B cell (primary cell): ENCODE results near the gene CLEC11A. TPM values are rescaled to one million over a fixed set of nuclear protein-coding genes. Genes with fewer than 3 reads are reported as not detected.

Experiments used
- ATAC-seq: fragments of 200-7000 bp; cut with Tn5 transposase; one replicate; pipeline ENCODE4 v1.10.0; 2021; ENCODE audit warnings: low read depth, mild to moderate bottlenecking, moderate number of reproducible peaks, moderate library complexity
- CTCF ChIA-PET: fragments of 350-600 bp; sonication (Branson Sonifier 250); formaldehyde crosslinking; loops from one replicate; lab custom pipeline; 2021; ENCODE audit warnings: antibody characterized with exemption, inconsistent platforms; lab: Charles Lee
- POLR2A ChIA-PET: fragments of 350-600 bp; sonication (Branson Sonifier 250); formaldehyde crosslinking; loops from one replicate; lab custom pipeline; 2021; ENCODE audit warnings: antibody characterized with exemption; lab: Charles Lee
- DNase-seq: peaks from one replicate; pipeline ENCODE4 v3.0.0; 2013
- H2AFZ ChIP-seq: 2 replicates; pipeline ENCODE4 v1.6.1; 2012; ENCODE audit warnings: mild to moderate bottlenecking, low read depth, low read length; ENCODE audit not compliant: insufficient read depth, poor library complexity, severe bottlenecking
- H3K27ac ChIP-seq, 2 donors: 1 replicate in 1 of 2; 2 replicates in 1 of 2; pipeline ENCODE4 v1.5.1; 2012 to 2013; ENCODE audit warnings: low read length in 2 of 2, mild to moderate bottlenecking in 2 of 2, moderate library complexity in 1 of 2
- H3K27me3 ChIP-seq, 4 experiments: fragments of 200-600 bp in 1 of 4; sonication (generic) in 1 of 4; replicated peaks in 1 of 4; 1 replicate in 2 of 4; 2 replicates in 2 of 4; pipeline versions ENCODE4 v1.6.1 to v1.7.0; 2013 to 2016; ENCODE audit warnings: low read length in 3 of 4, mild to moderate bottlenecking in 2 of 4, mixed read lengths in 1 of 4, moderate library complexity in 1 of 4; ENCODE audit not compliant: insufficient read depth in 4 of 4, control insufficient read depth in 3 of 4; ENCODE audit errors: control extremely low read depth in 1 of 4
- H3K36me3 ChIP-seq, 2 experiments: replicated peaks in 1 of 2; 1 replicate in 1 of 2; 2 replicates in 1 of 2; pipeline versions ENCODE4 v1.6.1 to v1.7.1; 2013; ENCODE audit warnings: low read length in 1 of 2; ENCODE audit not compliant: insufficient read depth in 2 of 2, control insufficient read depth in 1 of 2; ENCODE audit errors: control extremely low read depth in 1 of 2, extremely low read depth in 1 of 2
- H3K4me1 ChIP-seq, 2 donors: fragments of 200-600 bp in 1 of 2; sonication (generic) in 1 of 2; 1 replicate in 1 of 2; 2 replicates in 1 of 2; pipeline versions ENCODE4 v1.5.1 to v1.6.1; 2013 to 2017; ENCODE audit warnings: low read length in 2 of 2; ENCODE audit not compliant: control insufficient read depth in 2 of 2, insufficient read depth in 2 of 2
- H3K4me2 ChIP-seq: replicated peaks from 2 replicates; pipeline ENCODE3; 2012; ENCODE audit warnings: mild to moderate bottlenecking, low read depth, low read length; ENCODE audit not compliant: poor library complexity, severe bottlenecking
- H3K4me3 ChIP-seq, 5 experiments: fragments of 200-600 bp in 1 of 5; sonication (generic) in 1 of 5; 1 replicate in 3 of 5; 2 replicates in 2 of 5; pipeline versions ENCODE4 v1.5.1 to v1.7.0; 2011 to 2016; ENCODE audit warnings: low read length in 4 of 5, mild to moderate bottlenecking in 4 of 5, low read depth in 2 of 5, control low read depth in 1 of 5, moderate library complexity in 1 of 5; ENCODE audit not compliant: insufficient read depth in 1 of 5; ENCODE audit errors: control extremely low read depth in 1 of 5, extremely low read depth in 1 of 5
- H3K79me2 ChIP-seq: fragments of 200-600 bp; sonication (generic); one replicate; pipeline ENCODE4 v1.6.0; 2016; ENCODE audit warnings: low read length; ENCODE audit not compliant: control insufficient read depth, insufficient read depth
- H3K9ac ChIP-seq: fragments of 200-600 bp; sonication (generic); 2 replicates; pipeline ENCODE4 v1.6.1; 2017; ENCODE audit warnings: mild to moderate bottlenecking, low read length, moderate library complexity
- H3K9me3 ChIP-seq, 3 donors: one replicate each; pipeline versions ENCODE4 v1.6.1 to v1.7.1; 2013; ENCODE audit warnings: low read length in 2 of 3; ENCODE audit not compliant: control insufficient read depth in 2 of 3, insufficient read depth in 1 of 3; ENCODE audit errors: control extremely low read depth in 1 of 3
- H4K20me1 ChIP-seq: 2 replicates; pipeline ENCODE4 v1.6.0; 2012; ENCODE audit warnings: mild to moderate bottlenecking, low read length; ENCODE audit not compliant: insufficient read depth, control insufficient read depth, poor library complexity, severe bottlenecking
- H3K27ac Mint-ChIP-seq: one replicate; pipeline ENCODE4 v1.8.0; 2021; ENCODE audit warnings: mixed read lengths
- H3K27me3 Mint-ChIP-seq: one replicate; pipeline ENCODE4 v1.8.0; 2021; ENCODE audit warnings: mixed read lengths
- H3K4me1 Mint-ChIP-seq: one replicate; pipeline ENCODE4 v1.8.0; 2021; ENCODE audit warnings: mixed read lengths
- H3K4me3 Mint-ChIP-seq: one replicate; pipeline ENCODE4 v1.8.0; 2021; ENCODE audit warnings: mixed read lengths
- H3K9me3 Mint-ChIP-seq: one replicate; pipeline ENCODE4 v1.8.0; 2022; ENCODE audit warnings: mixed read lengths; ENCODE audit not compliant: insufficient read depth
- EZH2 ChIP-seq: IDR thresholded peaks from 2 replicates; pipeline ENCODE4 v1.6.1; 2012; ENCODE audit warnings: borderline replicate concordance, low read depth, mild to moderate bottlenecking, moderate library complexity, low read length; ENCODE audit not compliant: insufficient read depth, poor library complexity, severe bottlenecking
- WGBS: methylation state at CpG from one replicate; pipeline ENCODE4 v1.1.5; 2013; ENCODE audit warnings: missing lambda C conversion rate; ENCODE audit not compliant: insufficient coverage; 5-methylcytosine and 5-hydroxymethylcytosine counted together
- intact Hi-C: fragments of 100-400 bp; cut with micrococcal nuclease; formaldehyde crosslinking; loops from one replicate; pipeline ENCODE4 v1.10.0; 2022
- polyA plus RNA-seq: library from polyadenylated mRNA; depleted of rRNA; stranded (reverse); fragments of >200 nt; gene quantifications from 2 replicates; pipeline ENCODE4 v1.2.3, GENCODE V29; 2012
- total RNA-seq, 2 donors: library from RNA; stranded (reverse); fragments of 120-200 nt in 1 of 2; gene quantifications; 1 replicate in 1 of 2; 2 replicates in 1 of 2; pipeline versions ENCODE4 v1.2.3 to v1.2.4, GENCODE V29; 2013 to 2022
- TF ChIP-seq, protein P1 (sequence below): fragments of 200-600 bp; IDR thresholded peaks from one replicate; pipeline ENCODE4 v1.8.0; 2022; ENCODE audit warnings: antibody characterized with exemption, mild to moderate bottlenecking

The CLEC11A gene
- total and polyA plus RNA-seq, 2 donors (not counting 1 experiment from before 2014, with no cell fraction given), result 0.52 to 1.6 TPM

- ChIA-PET CTCF (no interaction called here), POLR2A (interaction anchor here (0.7 kb wide), 1 partner anchor 941 kb away, joined by 4 read pairs; no protein-coding TSS in a partner anchor)
- no peaks in the 10 kb centered on the region for H4K20me1 ChIP-seq
- H3K79me2 ChIP-seq, result no peaks in the 10 kb centered on the region
- H2AFZ ChIP-seq, result peak overlapping the region; percentile 28
- peak overlapping the region; percentile 73 for H3K4me2 ChIP-seq
- peaks cover 20% of the 10 kb centered on the region for H3K4me1 Mint-ChIP-seq
- H3K9me3 Mint-ChIP-seq, result no peaks in the 10 kb centered on the region
- 1% methylated on average over 53 of the region's 74 CpGs for WGBS
- no peak overlapping the region for H3K27ac Mint-ChIP-seq
- ATAC-seq, result peak; percentile 39
- no peak overlapping the region for H3K27ac ChIP-seq
- peaks cover 0 to 70% (median 14%) of the 10 kb centered on the region in 4 experiments for H3K27me3 ChIP-seq
- no peak overlapping the region for H3K9ac ChIP-seq
- TF ChIP-seq EZH2, result no peak
- TF ChIP-seq, protein P1, sequence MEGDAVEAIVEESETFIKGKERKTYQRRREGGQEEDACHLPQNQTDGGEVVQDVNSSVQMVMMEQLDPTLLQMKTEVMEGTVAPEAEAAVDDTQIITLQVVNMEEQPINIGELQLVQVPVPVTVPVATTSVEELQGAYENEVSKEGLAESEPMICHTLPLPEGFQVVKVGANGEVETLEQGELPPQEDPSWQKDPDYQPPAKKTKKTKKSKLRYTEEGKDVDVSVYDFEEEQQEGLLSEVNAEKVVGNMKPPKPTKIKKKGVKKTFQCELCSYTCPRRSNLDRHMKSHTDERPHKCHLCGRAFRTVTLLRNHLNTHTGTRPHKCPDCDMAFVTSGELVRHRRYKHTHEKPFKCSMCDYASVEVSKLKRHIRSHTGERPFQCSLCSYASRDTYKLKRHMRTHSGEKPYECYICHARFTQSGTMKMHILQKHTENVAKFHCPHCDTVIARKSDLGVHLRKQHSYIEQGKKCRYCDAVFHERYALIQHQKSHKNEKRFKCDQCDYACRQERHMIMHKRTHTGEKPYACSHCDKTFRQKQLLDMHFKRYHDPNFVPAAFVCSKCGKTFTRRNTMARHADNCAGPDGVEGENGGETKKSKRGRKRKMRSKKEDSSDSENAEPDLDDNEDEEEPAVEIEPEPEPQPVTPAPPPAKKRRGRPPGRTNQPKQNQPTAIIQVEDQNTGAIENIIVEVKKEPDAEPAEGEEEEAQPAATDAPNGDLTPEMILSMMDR, result no peak
- H3K9me3 ChIP-seq, result peaks cover 0 to 12% (median 0%) of the 10 kb centered on the region in 3 donors
- no peak for DNase-seq
- peak overlapping the region in 1 of 5 experiments; percentile 32 for H3K4me3 ChIP-seq
- no peaks in the 10 kb centered on the region for H3K36me3 ChIP-seq
- peaks cover 11 to 15% of the 10 kb centered on the region in 2 donors for H3K4me1 ChIP-seq
- intact Hi-C loops, result no loop called here
- H3K27me3 Mint-ChIP-seq, result peaks cover 61% of the 10 kb centered on the region
- H3K4me3 Mint-ChIP-seq, result peak overlapping the region; percentile 23
These were observed 4.7 kb upstream of the CLEC11A start for GRCh38 chr19:50718255-50719118.

DNA sequence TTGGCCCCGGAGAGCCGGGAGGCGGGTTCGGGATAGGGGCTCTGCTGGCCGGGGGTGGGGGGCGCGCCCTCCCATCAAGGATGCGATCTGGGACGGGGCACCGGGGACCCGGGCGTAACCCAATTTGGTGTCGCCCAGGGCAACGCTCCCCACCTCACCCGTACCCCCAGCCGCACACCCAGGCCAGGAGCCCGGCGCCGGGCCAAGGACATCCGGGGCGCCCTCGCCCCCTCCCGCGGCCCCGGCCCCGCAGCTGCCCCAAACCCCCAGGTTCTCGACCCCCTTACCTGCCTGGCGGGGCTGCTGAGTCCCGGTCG is 4.1 kb upstream of the CLEC11A start:
- ChIA-PET CTCF (no interaction called here), POLR2A (interaction anchor here (0.7 kb wide), 1 partner anchor 942 kb away, joined by 4 read pairs; no protein-coding TSS in a partner anchor)
- Histone ChIP-seq H4K20me1 (no peaks in the 10 kb centered on the region), H3K4me1 (peaks cover 16% of the 10 kb centered on the region in 2 donors), H3K27ac (no peak overlapping the region), H3K9me3 (peaks cover 0 to 18% (median 0%) of the 10 kb centered on the region in 3 donors), H2AFZ (no peak overlapping the region), H3K4me2 (peak overlapping the region; percentile 73), H3K36me3 (no peaks in the 10 kb centered on the region), H3K79me2 (no peaks in the 10 kb centered on the region), H3K9ac (no peak overlapping the region), H3K27me3 (peaks cover 0 to 70% (median 17%) of the 10 kb centered on the region in 4 experiments), H3K4me3 (no peak overlapping the region)
- intact Hi-C loops, result no loop called here
- Mint-ChIP-seq H3K4me1 (peaks cover 23% of the 10 kb centered on the region), H3K27ac (no peak overlapping the region), H3K27me3 (peaks cover 64% of the 10 kb centered on the region), H3K4me3 (no peak overlapping the region), H3K9me3 (no peaks in the 10 kb centered on the region)
- no peak for DNase-seq
- WGBS, result 8% methylated on average over 19 of the region's 30 CpGs
- ATAC-seq, result no peak
- TF ChIP-seq, protein P1, result no peak
- no peak for TF ChIP-seq EZH2
